Adrenal gland (tissue), 12 donors: ENCODE measurements around the gene CDX2. TPM values are rescaled to one million over a fixed set of nuclear protein-coding genes. Genes with fewer than 3 reads are reported as not detected.
A peak's percentile ranks its signal among the peaks of the same experiment; 100 is the strongest.

ENCODE experiments used
- DNase-seq, 7 donors: peaks; one replicate each; pipeline ENCODE4 v3.0.0-alpha.2; 2019 to 2020
- H3K27ac ChIP-seq, 5 donors: fragments of 200-600 bp; sonication (generic) in 4 of 5; 1 replicate in 3 of 5; 2 replicates in 2 of 5; pipeline versions ENCODE4 v1.5.1 to v1.8.0; 2016 to 2020; ENCODE audit warnings: mild to moderate bottlenecking in 1 of 5
- H3K27me3 ChIP-seq: fragments of 200-600 bp; 2 replicates; pipeline ENCODE4 v1.8.0; 2021
- H3K36me3 ChIP-seq, 2 donors: fragments of 200-600 bp; replicated peaks in 1 of 2; 1 replicate in 1 of 2; 2 replicates in 1 of 2; pipeline versions ENCODE4 v1.5.1 to v1.8.0; 2018 to 2022
- H3K4me1 ChIP-seq, 2 donors: fragments of 200-600 bp; replicated peaks in 1 of 2; 1 replicate in 1 of 2; 2 replicates in 1 of 2; pipeline versions ENCODE4 v1.5.1 to v1.8.0; 2018 to 2021
- H3K4me3 ChIP-seq, 4 donors: fragments of 200-600 bp; sonication (generic) in 3 of 4; one replicate each; pipeline ENCODE4 v1.5.1; 2016 to 2018
- H3K9me3 ChIP-seq, 3 donors: fragments of 200-600 bp; sonication (generic) in 1 of 3; replicated peaks in 1 of 3; 1 replicate in 2 of 3; 2 replicates in 1 of 3; pipeline versions ENCODE4 v1.5.1 to v1.8.0; 2016 to 2021
- CTCF ChIP-seq, 6 experiments: fragments of 450-650 bp in 4 of 6; fragments of 200-600 bp in 2 of 6; sonication (generic) in 1 of 6; IDR thresholded peaks; 1 replicate in 5 of 6; 2 replicates in 1 of 6; pipeline versions ENCODE4 v1.5.1 to v1.8.0; 2016 to 2021; ENCODE audit warnings: antibody characterized with exemption in 6 of 6, mild to moderate bottlenecking in 2 of 6, moderate library complexity in 1 of 6
- POLR2A ChIP-seq, 2 donors: fragments of 450-650 bp; IDR thresholded peaks; one replicate each; pipeline ENCODE4 v1.6.1; 2017; ENCODE audit warnings: antibody characterized with exemption in 2 of 2, mild to moderate bottlenecking in 2 of 2, moderate library complexity in 1 of 2
- WGBS, 4 donors: extraction: QIAGEN DNeasy Blood & Tissue Kit in 2 of 4; methylation state at CpG; one replicate each; pipeline versions ENCODE4 v1.1.5 to v1.1.7; 2013 to 2017; 5-methylcytosine and 5-hydroxymethylcytosine counted together
- intact Hi-C, 2 donors: fragments of 100-400 bp; cut with DNase I; formaldehyde crosslinking; loops; one replicate each; pipeline versions ENCODE4 v1.14.1 to v1.15.0; 2022 to 2023
- polyA plus RNA-seq, 3 donors: library from polyadenylated mRNA; stranded (reverse); fragments of 200-250 nt in 2 of 3; fragments of 350-450 nt in 1 of 3; fragmentation: Illumina TruSeq in 1 of 3; extraction: RNeasy Lipid Tissue Mini Kit (QIAGEN cat#74804) in 1 of 3; gene quantifications; one replicate each; pipeline ENCODE4 v1.2.3, GENCODE V29; 2013 to 2014
- total RNA-seq, 9 donors: library from RNA; depleted of rRNA in 4 of 9; stranded (reverse); fragments of >200 nt in 4 of 9; fragments of 120-200 nt in 1 of 9; fragmentation: NEBNext Ultra II Directional in 1 of 9; extraction: Animal tissue kit (Norgen Biotek cat#: 25700) in 1 of 9; gene quantifications; one replicate each; pipeline versions ENCODE4 v1.1.0 to v1.2.4, GENCODE V29; 2013 to 2023
- donor health status: healthy with polysubstance abuse.
- donor health status: Bipolar disorder and iron deficiency.
- donor health status: DM: yes; HTN: yes; CAD: no.
- donor health status: DM: no; HTN: no; CAD: no.
- donor health status: DM: no; HTN: no; CAD: no.
- donor health status: DM: yes; HTN: yes; CAD: no.

Gene CDX2
- total and polyA plus RNA-seq, 12 donors: 0.08 to 0.14 TPM; not detected in 10

GRCh38 chr13:27963491-27963890, 5.6 kb downstream of the CDX2 start:
- no peaks in the 10 kb centered on the region for H3K9me3 ChIP-seq
- no peak overlapping the region for H3K4me3 ChIP-seq
- no peak for TF ChIP-seq CTCF (IDR thresholded peaks at IDR 0.05)
- 48 to 68% (median 58%) methylated on average over 3 of the region's 3 CpGs for WGBS, 4 donors
- no peak for DNase-seq
- peaks cover 82% of the 10 kb centered on the region for H3K27me3 ChIP-seq
- intact Hi-C loops: no loop called here
- no peaks in the 10 kb centered on the region for H3K36me3 ChIP-seq
- peaks cover 9% of the 10 kb centered on the region in 2 donors for H3K4me1 ChIP-seq
- H3K27ac ChIP-seq: no peak overlapping the region

- 73 to 79% (median 77%) methylated on average over 6 to 9 of the region's 9 CpGs for WGBS, 4 donors
- intact Hi-C loops: no loop called here
- peaks cover 82% of the 10 kb centered on the region for H3K27me3 ChIP-seq
- no peak overlapping the region for H3K27ac ChIP-seq
- TF ChIP-seq POLR2A (IDR thresholded peaks at IDR 0.05) (no peak), CTCF (IDR thresholded peaks at IDR 0.05) (no peak)
- DNase-seq: no peak
- H3K9me3 ChIP-seq: no peaks in the 10 kb centered on the region
- no peak overlapping the region for H3K4me3 ChIP-seq
- peaks cover 9% of the 10 kb centered on the region in 2 donors for H3K4me1 ChIP-seq
- H3K36me3 ChIP-seq: no peaks in the 10 kb centered on the region
Observed at GRCh38 chr13:27962982-27963381, 6.1 kb downstream of the CDX2 start.

GRCh38 chr13:27962128-27962841, 6.8 kb downstream of the CDX2 start:
- no peak overlapping the region for H3K27ac ChIP-seq
- WGBS, 4 donors: 59 to 70% (median 61%) methylated on average over 6 of the region's 6 CpGs
- no peak for DNase-seq
- peaks cover 82% of the 10 kb centered on the region for H3K27me3 ChIP-seq
- intact Hi-C loops: no loop called here
- H3K36me3 ChIP-seq: no peaks in the 10 kb centered on the region
- H3K4me1 ChIP-seq: peaks cover 9% of the 10 kb centered on the region in 2 donors
- H3K4me3 ChIP-seq: no peak overlapping the region
- no peaks in the 10 kb centered on the region for H3K9me3 ChIP-seq
- TF ChIP-seq CTCF (IDR thresholded peaks at IDR 0.05): no peak
- TF ChIP-seq POLR2A (IDR thresholded peaks at IDR 0.05): no peak

GRCh38 chr13:27961227-27962085, 7.7 kb downstream of the CDX2 start:
- 18 to 25% (median 20%) methylated on average over 12 to 25 of the region's 25 CpGs for WGBS, 4 donors
- H3K4me3 ChIP-seq: peak overlapping the region in 1 of 4 donors; percentile 10
- peaks cover 82% of the 10 kb centered on the region for H3K27me3 ChIP-seq
- DNase-seq: no peak
- intact Hi-C loops: no loop called here
- H3K36me3 ChIP-seq: no peaks in the 10 kb centered on the region
- no peaks in the 10 kb centered on the region for H3K9me3 ChIP-seq
- no peak overlapping the region for H3K27ac ChIP-seq
- peaks cover 9% of the 10 kb centered on the region in 2 donors for H3K4me1 ChIP-seq
- TF ChIP-seq POLR2A (IDR thresholded peaks at IDR 0.05) (no peak), CTCF (IDR thresholded peaks at IDR 0.05) (no peak)
